Neuronal stem cell (in vitro differentiated cells): Measurements from ENCODE around the gene THAP5.

Experiments used
- DNase-seq: peaks from one replicate; pipeline ENCODE4 v3.0.0-alpha.2; 2013; ENCODE audit warnings: low spot score
- H2AFZ ChIP-seq: one replicate; pipeline ENCODE4 v1.6.1; 2013; ENCODE audit warnings: mild to moderate bottlenecking, low read length, inconsistent platforms
- H2AK5ac ChIP-seq: 2 replicates; pipeline ENCODE4 v1.6.1; 2013; ENCODE audit warnings: low read depth, mild to moderate bottlenecking, inconsistent platforms, low read length, moderate library complexity, mixed read lengths
- H2BK120ac ChIP-seq: 2 replicates; pipeline ENCODE4 v1.6.1; 2013; ENCODE audit warnings: low read depth, mild to moderate bottlenecking, inconsistent platforms, low read length, moderate library complexity, mixed read lengths
- H2BK12ac ChIP-seq: one replicate; pipeline ENCODE4 v1.6.1; 2013; ENCODE audit warnings: low read length, inconsistent platforms
- H2BK15ac ChIP-seq: 2 replicates; pipeline ENCODE4 v1.6.1; 2013; ENCODE audit warnings: mild to moderate bottlenecking, low read length, inconsistent platforms, mixed read lengths
- H2BK5ac ChIP-seq: one replicate; pipeline ENCODE4 v1.6.1; 2013; ENCODE audit warnings: inconsistent platforms, mild to moderate bottlenecking, low read length, moderate library complexity
- H3K14ac ChIP-seq: one replicate; pipeline ENCODE4 v1.6.1; 2013; ENCODE audit warnings: low read length, inconsistent platforms
- H3K18ac ChIP-seq: 2 replicates; pipeline ENCODE4 v1.6.1; 2013; ENCODE audit warnings: low read length, inconsistent platforms
- H3K23ac ChIP-seq: 2 replicates; pipeline ENCODE4 v1.6.1; 2013; ENCODE audit warnings: low read depth, mild to moderate bottlenecking, mixed read lengths, low read length, inconsistent platforms; ENCODE audit not compliant: poor library complexity
- H3K27ac ChIP-seq: replicated peaks from 3 replicates; pipeline ENCODE4 v1.5.1; 2013; ENCODE audit warnings: low read length, inconsistent platforms
- H3K27me3 ChIP-seq, 3 experiments: 2 replicates each; pipeline ENCODE4 v1.6.1; 2013; ENCODE audit warnings: low read length in 3 of 3, mild to moderate bottlenecking in 2 of 3, inconsistent platforms in 1 of 3, low read depth in 1 of 3, mixed read lengths in 1 of 3, moderate library complexity in 1 of 3; ENCODE audit not compliant: control insufficient read depth in 3 of 3, insufficient read depth in 3 of 3
- H3K36me3 ChIP-seq, 2 donors: replicated peaks in 1 of 2; 2 replicates each; pipeline ENCODE4 v1.6.1; 2013; ENCODE audit warnings: low read length in 2 of 2; ENCODE audit not compliant: control insufficient read depth in 2 of 2, insufficient read depth in 2 of 2
- H3K4ac ChIP-seq: 2 replicates; pipeline ENCODE4 v1.6.1; 2013; ENCODE audit warnings: inconsistent platforms, mild to moderate bottlenecking, low read length, moderate library complexity
- H3K4me1 ChIP-seq, 2 donors: 1 replicate in 1 of 2; 2 replicates in 1 of 2; pipeline ENCODE4 v1.6.1; 2013; ENCODE audit warnings: low read length in 2 of 2, low read depth in 1 of 2; ENCODE audit not compliant: control insufficient read depth in 2 of 2, insufficient read depth in 1 of 2
- H3K4me2 ChIP-seq: one replicate; pipeline ENCODE4 v1.6.1; 2013; ENCODE audit warnings: mild to moderate bottlenecking, low read length, inconsistent platforms; ENCODE audit not compliant: insufficient read depth, poor library complexity, severe bottlenecking
- H3K4me3 ChIP-seq, 2 donors: 2 replicates each; pipeline ENCODE4 v1.5.1; 2013; ENCODE audit warnings: low read length in 2 of 2, mild to moderate bottlenecking in 2 of 2, inconsistent platforms in 1 of 2, moderate library complexity in 1 of 2
- H3K79me1 ChIP-seq: one replicate; pipeline ENCODE4 v1.6.1; 2013; ENCODE audit warnings: low read depth, mild to moderate bottlenecking, inconsistent platforms, low read length, moderate library complexity
- H3K9ac ChIP-seq: one replicate; pipeline ENCODE4 v1.6.1; 2013; ENCODE audit warnings: mild to moderate bottlenecking, low read depth, low read length, inconsistent platforms; ENCODE audit not compliant: poor library complexity
- H3K9me3 ChIP-seq, 2 donors: replicated peaks in 1 of 2; 2 replicates each; pipeline versions ENCODE3 to v1.6.1; 2013; ENCODE audit warnings: low read length in 2 of 2, mild to moderate bottlenecking in 2 of 2, inconsistent platforms in 1 of 2, low read depth in 1 of 2, mixed read lengths in 1 of 2, moderate library complexity in 1 of 2; ENCODE audit not compliant: control insufficient read depth in 2 of 2, insufficient read depth in 1 of 2
- H4K8ac ChIP-seq: one replicate; pipeline ENCODE4 v1.6.1; 2013; ENCODE audit warnings: low read depth, mild to moderate bottlenecking, inconsistent platforms, low read length, moderate library complexity
- H4K91ac ChIP-seq: one replicate; pipeline ENCODE4 v1.6.1; 2013; ENCODE audit warnings: low read length, low read depth, mild to moderate bottlenecking, inconsistent platforms; ENCODE audit not compliant: poor library complexity
- WGBS, 2 donors: extraction: QIAGEN DNeasy Blood & Tissue Kit; methylation state at CpG; one replicate each; pipeline ENCODE4 v1.1.7; 2013; ENCODE audit warnings: missing lambda C conversion rate in 2 of 2, mixed read lengths in 1 of 2; ENCODE audit not compliant: insufficient read length in 2 of 2, insufficient replicate concordance in 1 of 2; ENCODE audit errors: extremely low coverage in 2 of 2; 5-methylcytosine and 5-hydroxymethylcytosine counted together

THAP5 gene

GRCh38 chr7:108605559-108606201 lies 36.2 kb upstream of the THAP5 start:
- Histone ChIP-seq H2BK5ac (no peak overlapping the region), H3K4me2 (no peak overlapping the region), H3K23ac (no peak overlapping the region), H3K36me3 (no peaks in the 10 kb centered on the region), H2BK120ac (no peak overlapping the region), H2BK15ac (no peak overlapping the region), H2AFZ (no peak overlapping the region), H3K4me3 (no peak overlapping the region), H2BK12ac (no peak overlapping the region), H3K14ac (no peak overlapping the region), H3K4me1 (peaks cover 2 to 3% of the 10 kb centered on the region in 2 donors), H3K79me1 (no peaks in the 10 kb centered on the region), H4K8ac (no peak overlapping the region), H2AK5ac (no peak overlapping the region), H3K18ac (no peak overlapping the region), H3K27ac (no peak overlapping the region), H3K9ac (no peak overlapping the region), H3K4ac (no peak overlapping the region), H3K27me3 (no peaks in the 10 kb centered on the region), H4K91ac (no peak overlapping the region), H3K9me3 (no peaks in the 10 kb centered on the region)
- no CpG with 5 or more reads among the region's 7 CpGs for WGBS, 2 donors
- no peak for DNase-seq

DNA sequence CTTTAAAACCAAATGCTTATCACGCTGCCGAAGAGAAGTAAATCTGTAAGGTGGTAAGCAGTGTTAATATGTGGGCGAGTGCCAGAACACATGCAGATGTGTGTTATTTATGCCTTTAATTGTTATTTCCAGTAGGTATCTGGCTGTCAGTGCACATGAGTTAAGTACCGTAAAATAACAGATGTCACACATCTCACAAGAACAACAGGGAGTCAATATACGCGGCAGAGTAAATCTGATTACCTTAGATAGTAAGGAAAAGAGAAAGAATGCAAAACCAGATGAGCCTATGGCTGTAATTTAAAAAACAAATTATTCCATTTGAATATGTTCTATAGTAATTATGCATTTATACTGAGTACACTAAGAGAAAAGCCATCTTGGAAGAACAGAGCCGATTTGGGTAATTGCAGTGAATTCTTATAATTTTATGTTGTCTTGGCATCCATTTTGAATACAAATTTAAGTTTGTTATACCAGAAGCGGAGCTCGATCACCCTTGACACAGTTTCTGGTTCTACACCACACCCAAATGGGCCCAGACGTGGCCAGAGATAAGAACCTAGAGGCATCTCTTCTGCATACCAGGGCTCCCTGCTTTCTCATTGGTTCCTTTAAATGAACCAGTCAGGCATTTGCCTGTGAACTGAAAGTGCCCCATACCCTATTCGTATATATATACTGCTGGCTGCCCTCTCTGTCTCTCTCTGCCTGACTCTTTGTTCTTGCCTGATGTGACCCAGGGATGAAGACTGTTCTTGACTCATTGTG lies 35.0 kb upstream of the THAP5 start:
- no peak overlapping the region for H2BK5ac ChIP-seq
- no peak overlapping the region for H3K27ac ChIP-seq
- peaks cover 2 to 3% of the 10 kb centered on the region in 2 donors for H3K4me1 ChIP-seq
- no CpG with 5 or more reads among the region's 11 CpGs for WGBS, 2 donors
- no peak overlapping the region for H3K23ac ChIP-seq
- no peaks in the 10 kb centered on the region for H3K27me3 ChIP-seq
- no peaks in the 10 kb centered on the region for H3K9me3 ChIP-seq
- no peak overlapping the region for H2BK15ac ChIP-seq
- DNase-seq = no peak
- no peak overlapping the region for H4K8ac ChIP-seq
- H2BK120ac ChIP-seq = no peak overlapping the region
- H3K18ac ChIP-seq = no peak overlapping the region
- H3K4ac ChIP-seq = no peak overlapping the region
- no peaks in the 10 kb centered on the region for H3K79me1 ChIP-seq
- H3K14ac ChIP-seq = no peak overlapping the region
- no peak overlapping the region for H2AFZ ChIP-seq
- H3K36me3 ChIP-seq = no peaks in the 10 kb centered on the region
- no peak overlapping the region for H2BK12ac ChIP-seq
- H3K4me2 ChIP-seq = no peak overlapping the region
- no peak overlapping the region for H3K9ac ChIP-seq
- no peak overlapping the region for H3K4me3 ChIP-seq
- H4K91ac ChIP-seq = no peak overlapping the region
- H2AK5ac ChIP-seq = no peak overlapping the region

- Histone ChIP-seq H3K4me1 (peaks cover 2 to 7% of the 10 kb centered on the region in 2 donors), H3K36me3 (no peaks in the 10 kb centered on the region), H2BK5ac (no peak overlapping the region), H3K9me3 (no peaks in the 10 kb centered on the region), H3K18ac (no peak overlapping the region), H2AK5ac (no peak overlapping the region), H3K79me1 (no peaks in the 10 kb centered on the region), H3K27ac (no peak overlapping the region), H3K27me3 (no peaks in the 10 kb centered on the region), H3K4me2 (no peak overlapping the region), H3K9ac (no peak overlapping the region), H3K4ac (no peak overlapping the region), H3K23ac (no peak overlapping the region), H4K91ac (no peak overlapping the region), H2AFZ (no peak overlapping the region), H3K14ac (no peak overlapping the region), H2BK120ac (no peak overlapping the region), H3K4me3 (no peak overlapping the region), H4K8ac (no peak overlapping the region), H2BK15ac (no peak overlapping the region), H2BK12ac (no peak overlapping the region)
- no peak for DNase-seq
- WGBS, 2 donors = no CpG with 5 or more reads among the region's 8 CpGs
These were observed 34.3 kb upstream of the THAP5 start for GRCh38 chr7:108603656-108604306.

GRCh38 chr7:108600399-108600798 lies 30.9 kb upstream of the THAP5 start:
- Histone ChIP-seq H2AK5ac (no peak overlapping the region), H4K8ac (no peak overlapping the region), H3K4me3 (no peak overlapping the region), H3K9me3 (no peaks in the 10 kb centered on the region), H3K18ac (no peak overlapping the region), H3K4me1 (peaks cover 2 to 17% of the 10 kb centered on the region in 2 donors), H4K91ac (no peak overlapping the region), H3K4me2 (no peak overlapping the region), H2AFZ (no peak overlapping the region), H3K9ac (no peak overlapping the region), H3K36me3 (no peaks in the 10 kb centered on the region), H3K79me1 (no peaks in the 10 kb centered on the region), H3K27ac (no peak overlapping the region), H3K27me3 (no peaks in the 10 kb centered on the region), H2BK5ac (no peak overlapping the region), H2BK120ac (no peak overlapping the region), H2BK12ac (no peak overlapping the region), H3K14ac (no peak overlapping the region), H3K4ac (no peak overlapping the region), H2BK15ac (no peak overlapping the region), H3K23ac (no peak overlapping the region)
- WGBS, 2 donors = no CpG with 5 or more reads among the region's 1 CpG
- DNase-seq = no peak
